ENCODE measurements around the gene MYRF.

MYRF gene

GRCh38 chr11:61727401-61727811, 25.0 kb upstream of the MYRF start:
- DNase-seq (ENCODE audit: insufficient read length, low spot score) (no peak), FAIRE-seq (no peak)
- TF ChIP-seq, protein P1, sequence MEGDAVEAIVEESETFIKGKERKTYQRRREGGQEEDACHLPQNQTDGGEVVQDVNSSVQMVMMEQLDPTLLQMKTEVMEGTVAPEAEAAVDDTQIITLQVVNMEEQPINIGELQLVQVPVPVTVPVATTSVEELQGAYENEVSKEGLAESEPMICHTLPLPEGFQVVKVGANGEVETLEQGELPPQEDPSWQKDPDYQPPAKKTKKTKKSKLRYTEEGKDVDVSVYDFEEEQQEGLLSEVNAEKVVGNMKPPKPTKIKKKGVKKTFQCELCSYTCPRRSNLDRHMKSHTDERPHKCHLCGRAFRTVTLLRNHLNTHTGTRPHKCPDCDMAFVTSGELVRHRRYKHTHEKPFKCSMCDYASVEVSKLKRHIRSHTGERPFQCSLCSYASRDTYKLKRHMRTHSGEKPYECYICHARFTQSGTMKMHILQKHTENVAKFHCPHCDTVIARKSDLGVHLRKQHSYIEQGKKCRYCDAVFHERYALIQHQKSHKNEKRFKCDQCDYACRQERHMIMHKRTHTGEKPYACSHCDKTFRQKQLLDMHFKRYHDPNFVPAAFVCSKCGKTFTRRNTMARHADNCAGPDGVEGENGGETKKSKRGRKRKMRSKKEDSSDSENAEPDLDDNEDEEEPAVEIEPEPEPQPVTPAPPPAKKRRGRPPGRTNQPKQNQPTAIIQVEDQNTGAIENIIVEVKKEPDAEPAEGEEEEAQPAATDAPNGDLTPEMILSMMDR (IDR thresholded peaks at IDR 0.05; ENCODE audit: insufficient read depth, missing control alignments): no peak

- no peak for DNase-seq (ENCODE audit: insufficient read length, low spot score)
- TF ChIP-seq, protein P1 (IDR thresholded peaks at IDR 0.05; ENCODE audit: insufficient read depth, missing control alignments): no peak
- no peak for FAIRE-seq
Observed at GRCh38 chr11:61728066-61728939, 24.1 kb upstream of the MYRF start.

DNA sequence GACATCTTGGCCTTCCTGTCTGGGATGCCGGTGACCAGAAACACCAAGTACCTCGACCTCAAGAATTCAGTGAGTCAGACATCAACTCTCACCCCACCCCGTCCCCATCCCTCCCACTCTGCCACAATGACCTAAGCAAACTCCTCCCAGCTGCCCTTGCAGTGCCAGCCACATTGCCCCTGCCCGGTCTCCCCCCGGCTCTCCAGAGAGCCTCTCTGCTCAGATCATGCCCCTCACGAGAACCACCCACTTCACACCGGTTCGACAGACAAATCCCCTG, 23.6 kb upstream of the MYRF start:
- TF ChIP-seq, protein P1 (IDR thresholded peaks at IDR 0.05; ENCODE audit: insufficient read depth, missing control alignments): no peak
- DNase-seq (ENCODE audit: insufficient read length, low spot score) (no peak), FAIRE-seq (no peak)

- TF ChIP-seq, protein P1 (IDR thresholded peaks at IDR 0.05; ENCODE audit: insufficient read depth, missing control alignments): no peak
- DNase-seq (ENCODE audit: insufficient read length, low spot score) (no peak), FAIRE-seq (no peak)
Observed at GRCh38 chr11:61730240-61730994, 22.0 kb upstream of the MYRF start.

- DNase-seq (ENCODE audit: insufficient read length, low spot score) (no peak), FAIRE-seq (no peak)
- TF ChIP-seq, protein P1 (IDR thresholded peaks at IDR 0.05; ENCODE audit: insufficient read depth, missing control alignments): no peak
Observed at GRCh38 chr11:61731211-61731951, 21.1 kb upstream of the MYRF start.

DNA sequence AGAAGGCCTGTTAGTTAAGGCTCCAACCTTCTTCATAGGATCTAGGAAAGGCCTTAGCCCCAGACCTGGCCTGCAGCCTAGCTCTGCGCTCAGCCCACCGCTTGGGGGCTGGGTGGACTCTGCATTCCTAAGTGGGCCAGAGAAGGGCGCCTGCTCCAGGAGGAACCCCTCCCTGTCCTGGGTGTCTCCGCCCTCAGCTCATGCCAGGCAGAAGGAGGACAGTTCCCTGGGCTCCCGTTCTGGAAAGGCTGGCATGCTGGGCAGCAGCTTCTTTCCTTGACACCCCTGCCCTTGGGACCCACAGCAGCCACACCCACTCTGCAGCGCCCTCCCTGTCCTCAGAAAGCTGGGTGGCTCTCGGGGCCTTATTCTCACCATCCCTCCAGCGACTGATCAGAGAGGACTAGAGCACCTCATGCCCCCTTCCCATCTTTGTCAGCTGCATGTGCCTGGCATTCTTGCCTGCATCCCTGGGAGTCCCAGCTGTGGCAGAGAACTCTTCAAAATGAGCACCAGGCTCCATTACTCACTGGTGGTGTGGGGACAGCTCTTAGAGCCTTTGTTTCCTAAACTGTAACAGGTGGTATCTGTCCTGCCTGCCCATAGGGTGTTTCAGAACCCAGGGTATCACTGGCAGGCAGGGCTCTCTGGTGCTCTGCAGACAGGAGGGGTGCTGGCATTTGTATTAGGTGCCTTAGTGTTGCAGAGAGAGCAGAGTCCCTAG, 20.3 kb upstream of the MYRF start:
- FAIRE-seq (no peak), DNase-seq (ENCODE audit: insufficient read length, low spot score) (no peak)
- TF ChIP-seq, protein P1 (IDR thresholded peaks at IDR 0.05; ENCODE audit: insufficient read depth, missing control alignments): no peak

All from D721Med (cell line).